Left lung (tissue), 10 donors: Measurements from ENCODE around the gene KCNMB2. TPM values are rescaled to one million over a fixed set of nuclear protein-coding genes. Genes with fewer than 3 reads are reported as not detected.

Experiments used
- ATAC-seq: fragments of 200-7000 bp; cut with Tn5 transposase; one replicate; pipeline ENCODE4 v1.9.1; 2020; ENCODE audit warnings: moderate library complexity
- DNase-seq, 4 donors: peaks; one replicate each; pipeline ENCODE4 v3.0.0-alpha.2; 2013 to 2020
- H3K27ac ChIP-seq, 2 donors: fragments of 200-600 bp; sonication (generic) in 1 of 2; one replicate each; pipeline versions ENCODE4 v1.5.0 to v1.8.0; 2020 to 2021
- H3K27me3 ChIP-seq, 2 donors: fragments of 200-600 bp; sonication (generic) in 1 of 2; one replicate each; pipeline versions ENCODE4 v1.5.0 to v1.8.0; 2020 to 2021
- H3K36me3 ChIP-seq, 2 donors: fragments of 200-600 bp; sonication (generic) in 1 of 2; one replicate each; pipeline versions ENCODE4 v1.5.0 to v1.8.0; 2020 to 2021
- H3K4me1 ChIP-seq, 2 donors: fragments of 200-600 bp; one replicate each; pipeline ENCODE4 v1.8.0; 2021
- H3K4me3 ChIP-seq, 2 donors: fragments of 200-600 bp; sonication (generic) in 1 of 2; one replicate each; pipeline versions ENCODE4 v1.5.0 to v1.8.0; 2020 to 2021; ENCODE audit warnings: mild to moderate bottlenecking in 1 of 2
- H3K9me3 ChIP-seq, 2 donors: fragments of 200-600 bp; sonication (generic) in 1 of 2; one replicate each; pipeline versions ENCODE4 v1.5.0 to v1.8.0; 2020 to 2021
- intact Hi-C, 2 donors: fragments of 100-400 bp; cut with DNase I; formaldehyde crosslinking; loops; one replicate each; pipeline versions ENCODE4 v1.11.2 to v1.14.2; 2022
- polyA plus RNA-seq, 6 donors: library from polyadenylated mRNA; unstranded; fragments of 120-200 nt; gene quantifications; one replicate each; pipeline ENCODE4 v1.2.1, GENCODE V29; 2013; ENCODE audit not compliant: insufficient read length in 6 of 6
- total RNA-seq, 2 donors: library from RNA; stranded (reverse); fragmentation: NEBNext Ultra II Directional; extraction: Animal tissue kit (Norgen Biotek cat#: 25700); gene quantifications; one replicate each; pipeline ENCODE4 v1.2.1, GENCODE V29; 2021
- TF ChIP-seq, protein P1 (sequence below), 2 donors: fragments of 200-600 bp; sonication (generic) in 1 of 2; IDR thresholded peaks; one replicate each; pipeline versions ENCODE4 v1.5.0 to v1.8.0; 2021; ENCODE audit warnings: antibody characterized with exemption in 2 of 2
- donor health status: DM: no; HTN: yes; CAD: no.
- donor health status: DM: no; HTN: no; CAD: no.

KCNMB2 gene
- total and polyA plus RNA-seq, 8 donors: 0.45 to 16.9 (median 12.1) TPM

DNA sequence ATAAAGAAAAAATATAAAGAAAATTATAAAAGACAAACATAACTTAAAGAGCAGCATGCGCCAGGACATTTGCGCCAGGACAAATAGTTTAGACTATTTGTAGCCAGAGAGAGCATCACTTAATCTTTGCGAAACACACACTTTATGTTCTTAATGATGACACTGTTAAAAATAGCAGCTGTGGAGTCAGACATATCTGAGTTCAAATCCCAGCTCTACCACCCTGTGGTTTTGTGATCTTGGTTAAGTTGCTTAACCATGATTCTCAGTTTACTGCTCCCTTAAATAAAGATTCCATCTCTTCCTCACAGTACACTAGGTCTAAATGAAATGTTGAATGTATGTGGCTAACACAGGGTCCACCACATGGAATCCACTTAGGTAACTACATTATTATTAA is 31.4 kb downstream of the KCNMB2 start:
- TF ChIP-seq, protein P1, sequence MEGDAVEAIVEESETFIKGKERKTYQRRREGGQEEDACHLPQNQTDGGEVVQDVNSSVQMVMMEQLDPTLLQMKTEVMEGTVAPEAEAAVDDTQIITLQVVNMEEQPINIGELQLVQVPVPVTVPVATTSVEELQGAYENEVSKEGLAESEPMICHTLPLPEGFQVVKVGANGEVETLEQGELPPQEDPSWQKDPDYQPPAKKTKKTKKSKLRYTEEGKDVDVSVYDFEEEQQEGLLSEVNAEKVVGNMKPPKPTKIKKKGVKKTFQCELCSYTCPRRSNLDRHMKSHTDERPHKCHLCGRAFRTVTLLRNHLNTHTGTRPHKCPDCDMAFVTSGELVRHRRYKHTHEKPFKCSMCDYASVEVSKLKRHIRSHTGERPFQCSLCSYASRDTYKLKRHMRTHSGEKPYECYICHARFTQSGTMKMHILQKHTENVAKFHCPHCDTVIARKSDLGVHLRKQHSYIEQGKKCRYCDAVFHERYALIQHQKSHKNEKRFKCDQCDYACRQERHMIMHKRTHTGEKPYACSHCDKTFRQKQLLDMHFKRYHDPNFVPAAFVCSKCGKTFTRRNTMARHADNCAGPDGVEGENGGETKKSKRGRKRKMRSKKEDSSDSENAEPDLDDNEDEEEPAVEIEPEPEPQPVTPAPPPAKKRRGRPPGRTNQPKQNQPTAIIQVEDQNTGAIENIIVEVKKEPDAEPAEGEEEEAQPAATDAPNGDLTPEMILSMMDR (IDR thresholded peaks at IDR 0.05): no peak
- no peaks in the 10 kb centered on the region for H3K27me3 ChIP-seq
- DNase-seq (no peak), ATAC-seq (no peak)
- intact Hi-C loops: no loop called here
- no peak overlapping the region for H3K27ac ChIP-seq
- H3K36me3 ChIP-seq: no peaks in the 10 kb centered on the region
- H3K9me3 ChIP-seq: no peaks in the 10 kb centered on the region
- H3K4me1 ChIP-seq: no peaks in the 10 kb centered on the region
- H3K4me3 ChIP-seq: no peak overlapping the region

DNA sequence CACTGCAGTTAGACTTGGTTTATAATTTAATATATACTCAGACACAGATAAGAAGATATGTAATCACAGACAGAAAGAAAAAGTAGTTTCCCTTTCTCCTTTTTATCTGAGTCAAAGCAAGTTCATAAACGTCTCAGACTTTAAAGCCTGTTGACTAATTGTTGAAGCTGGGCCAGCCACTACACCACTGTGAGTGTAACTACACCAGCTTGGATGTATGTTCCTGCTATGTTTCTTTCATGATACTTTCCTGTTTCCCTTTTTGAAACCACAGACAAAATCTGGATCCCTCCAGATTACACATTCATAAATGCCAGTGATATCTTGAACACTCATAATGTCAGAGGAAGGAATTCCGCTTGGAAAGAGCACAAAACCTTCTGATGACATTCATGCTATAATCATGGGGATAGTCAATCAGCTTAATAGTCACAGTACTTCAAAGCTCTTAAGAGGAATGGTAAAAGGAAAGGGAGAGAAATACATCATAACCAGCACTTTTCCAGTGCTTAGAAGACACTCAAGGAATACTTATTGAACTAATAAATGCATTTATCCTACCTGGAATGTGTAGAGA is 32.0 kb downstream of the KCNMB2 start:
- no peak overlapping the region for H3K27ac ChIP-seq
- no peaks in the 10 kb centered on the region for H3K4me1 ChIP-seq
- intact Hi-C loops: no loop called here
- TF ChIP-seq, protein P1 (IDR thresholded peaks at IDR 0.05): no peak
- no peaks in the 10 kb centered on the region for H3K27me3 ChIP-seq
- peak in 2 of 4 donors; percentile 27 to 62 for DNase-seq
- ATAC-seq: no peak
- no peak overlapping the region for H3K4me3 ChIP-seq
- no peaks in the 10 kb centered on the region for H3K36me3 ChIP-seq
- H3K9me3 ChIP-seq: no peaks in the 10 kb centered on the region

DNA sequence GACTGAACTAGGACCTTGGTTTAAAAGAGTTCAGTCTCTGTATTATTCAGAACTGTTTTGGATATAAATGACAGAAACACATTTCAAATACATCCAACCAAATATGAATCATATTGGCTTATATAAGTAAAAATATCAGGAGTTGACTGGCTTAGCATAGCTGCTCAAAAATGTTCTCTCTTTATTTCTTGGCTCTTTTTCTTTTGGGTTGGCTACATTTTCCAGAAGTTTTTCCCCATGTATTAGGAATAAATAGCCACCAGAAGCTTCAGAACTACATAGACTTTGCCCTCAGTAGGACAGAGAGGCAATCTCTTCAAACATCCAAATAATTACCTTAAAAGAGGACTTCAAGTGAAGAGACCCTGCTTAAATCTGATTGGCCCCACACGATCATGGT is 32.7 kb downstream of the KCNMB2 start:
- no peaks in the 10 kb centered on the region for H3K36me3 ChIP-seq
- intact Hi-C loops: no loop called here
- no peak for DNase-seq

DNA sequence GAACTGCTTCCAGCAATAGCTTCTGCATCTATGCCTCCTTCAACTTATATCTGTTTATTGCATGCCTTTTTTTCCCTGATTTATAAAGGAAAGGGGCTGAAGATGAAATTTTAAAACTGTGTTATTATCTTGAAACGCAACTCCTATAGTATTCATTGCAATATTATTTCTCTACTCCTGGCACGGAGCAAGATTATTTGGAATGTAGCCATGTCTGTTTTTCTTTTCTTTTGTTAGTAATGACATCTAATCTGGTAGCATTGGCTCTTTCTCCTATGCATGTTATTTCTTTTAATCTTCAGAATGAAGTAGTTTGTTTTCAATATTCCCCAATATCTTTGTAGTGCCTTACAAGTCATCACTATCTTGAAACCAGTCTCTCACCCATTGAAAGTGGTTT is 33.6 kb downstream of the KCNMB2 start:
- no peak overlapping the region for H3K4me3 ChIP-seq
- H3K4me1 ChIP-seq: no peaks in the 10 kb centered on the region
- ATAC-seq (no peak), DNase-seq (no peak)
- no peak overlapping the region for H3K27ac ChIP-seq
- no peaks in the 10 kb centered on the region for H3K36me3 ChIP-seq
- TF ChIP-seq, protein P1 (IDR thresholded peaks at IDR 0.05): no peak
- H3K27me3 ChIP-seq: no peaks in the 10 kb centered on the region
- intact Hi-C loops: no loop called here
- H3K9me3 ChIP-seq: no peaks in the 10 kb centered on the region

More for the DNA sequence above, 32.7 kb downstream of the KCNMB2 start:
- TF ChIP-seq, protein P1 (IDR thresholded peaks at IDR 0.05): no peak
- H3K27me3 ChIP-seq: no peaks in the 10 kb centered on the region
- no peak overlapping the region for H3K27ac ChIP-seq
- H3K4me1 ChIP-seq: no peaks in the 10 kb centered on the region
- H3K9me3 ChIP-seq: no peaks in the 10 kb centered on the region
- no peak overlapping the region for H3K4me3 ChIP-seq
- ATAC-seq: no peak

DNA sequence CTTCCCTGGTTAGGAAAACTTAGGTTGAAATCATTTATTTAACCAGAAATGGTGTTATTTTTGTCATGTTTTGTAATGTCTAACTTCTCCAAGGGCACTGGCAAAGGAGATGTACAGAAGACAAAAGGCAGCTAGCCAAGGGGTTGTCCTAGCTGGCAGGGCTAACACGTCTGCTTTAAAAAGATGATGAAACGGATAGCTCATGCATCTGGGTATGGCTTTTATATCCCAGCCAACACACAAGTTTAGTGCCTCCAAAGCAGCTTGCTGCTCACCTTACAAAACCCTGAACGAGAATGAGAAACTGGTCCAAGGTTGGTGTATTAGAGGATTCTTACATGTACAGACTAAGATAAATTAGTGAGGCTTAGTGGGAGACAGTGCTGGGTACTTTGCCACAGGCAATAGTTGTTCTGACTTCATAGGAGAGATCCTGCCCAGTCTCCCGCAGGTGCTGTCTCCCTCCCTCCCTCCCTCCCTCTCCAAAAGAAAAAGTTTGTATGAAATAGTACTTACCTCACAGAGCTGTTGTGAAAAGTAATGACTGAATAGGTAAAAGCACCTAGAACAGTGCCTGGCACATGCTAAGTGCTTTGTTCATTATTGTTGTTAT is 47.8 kb downstream of the KCNMB2 start:
- intact Hi-C loops: no loop called here
- Histone ChIP-seq H3K4me3 (no peak overlapping the region), H3K27ac (no peak overlapping the region), H3K9me3 (peaks cover 0 to 5% of the 10 kb centered on the region in 2 donors), H3K36me3 (no peaks in the 10 kb centered on the region), H3K27me3 (no peaks in the 10 kb centered on the region), H3K4me1 (no peaks in the 10 kb centered on the region)
- TF ChIP-seq, protein P1 (IDR thresholded peaks at IDR 0.05): no peak
- DNase-seq (no peak), ATAC-seq (no peak)
